Left hindlimb (tissue), 1 donor: ENCODE measurements around the gene AVPR1B.
"Not testable (repeated sequence)": the region's sequence is repeated elsewhere in the genome, so short reads cannot be mapped to it uniquely, and the experiment has no call there.

Source experiments
- DNase-seq: peaks from one replicate; pipeline ENCODE4 v3.0.0-alpha.2; 2018

The AVPR1B gene

GRCh38 chr1:206080026-206080820 is 37.0 kb downstream of the AVPR1B start:
- no peak for DNase-seq

DNA sequence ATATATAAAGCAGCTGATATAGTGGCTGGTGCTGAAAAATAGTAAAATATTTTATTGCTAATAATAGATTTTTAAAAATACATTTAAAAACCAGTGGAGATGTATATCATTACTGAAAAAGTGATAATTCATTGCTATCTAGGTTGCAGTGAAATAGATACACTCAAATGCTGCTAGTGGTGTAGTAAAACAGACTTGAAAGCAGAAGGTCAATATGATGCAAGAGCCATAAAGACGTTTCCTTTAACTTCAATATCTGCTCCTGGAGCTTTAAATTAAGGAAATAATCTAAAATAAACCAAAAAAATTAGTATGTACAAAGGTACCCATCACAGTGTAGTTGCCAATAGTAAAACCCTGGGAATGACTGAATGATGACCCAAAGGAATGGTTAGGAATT is 38.1 kb downstream of the AVPR1B start:
- DNase-seq: no peak

- DNase-seq: no peak
These were observed 41.1 kb downstream of the AVPR1B start for GRCh38 chr1:206075786-206076755.

- DNase-seq: no peak
These were observed 42.3 kb downstream of the AVPR1B start for GRCh38 chr1:206074839-206075238.

DNA sequence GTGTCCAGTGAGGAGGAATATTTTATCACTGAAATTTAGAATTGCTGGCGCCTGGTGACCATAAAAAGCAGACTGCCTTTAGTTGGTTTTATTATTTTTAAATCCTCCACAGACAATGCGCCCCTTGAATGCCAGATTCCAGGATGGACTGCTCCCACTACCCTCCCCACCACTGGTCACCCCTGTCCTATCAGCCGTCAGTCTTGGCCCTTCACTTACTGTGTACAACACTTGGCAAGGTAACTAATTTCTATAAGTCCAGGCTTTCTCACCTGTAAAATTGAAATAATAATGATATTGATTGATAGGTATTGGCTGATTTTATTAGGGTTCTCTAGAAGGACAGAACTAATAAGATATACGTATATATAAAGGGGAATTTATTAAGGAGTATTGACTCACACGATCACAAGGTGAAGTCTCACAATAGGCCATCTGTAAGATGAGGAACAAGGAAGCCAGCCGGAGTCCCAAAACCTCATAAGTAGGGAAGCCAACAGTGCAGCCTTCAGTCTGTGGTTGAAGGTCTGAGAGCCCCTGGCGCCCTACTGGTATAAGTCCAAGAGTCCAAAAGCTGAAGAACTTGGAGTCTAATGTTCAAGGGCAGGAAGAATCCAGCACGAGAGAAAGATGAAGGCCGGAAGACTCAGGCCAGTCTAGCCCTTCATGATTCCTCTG is 46.4 kb downstream of the AVPR1B start:
- DNase-seq: no peak

DNA sequence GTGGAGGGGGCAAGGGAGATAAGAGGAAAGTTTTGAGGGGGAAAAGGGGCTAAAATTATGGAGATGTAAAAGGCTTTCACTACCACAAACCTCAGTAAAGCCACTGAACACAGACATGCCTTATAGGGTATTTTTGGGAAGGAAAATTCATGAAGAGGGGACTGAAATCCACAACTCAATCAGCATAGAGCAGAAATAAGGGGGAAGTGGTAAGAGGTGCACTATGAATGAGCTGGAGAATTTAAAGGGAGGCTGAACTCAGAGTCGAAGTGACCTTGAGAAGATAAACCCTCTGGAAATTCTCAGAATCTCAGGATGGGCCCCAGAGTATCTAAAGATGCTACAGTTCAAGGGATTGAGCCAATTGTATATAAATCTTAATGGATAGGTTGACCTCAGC is 48.9 kb downstream of the AVPR1B start:
- no peak for DNase-seq

- DNase-seq: no peak
These were observed 49.5 kb downstream of the AVPR1B start for GRCh38 chr1:206067486-206068227.

DNA sequence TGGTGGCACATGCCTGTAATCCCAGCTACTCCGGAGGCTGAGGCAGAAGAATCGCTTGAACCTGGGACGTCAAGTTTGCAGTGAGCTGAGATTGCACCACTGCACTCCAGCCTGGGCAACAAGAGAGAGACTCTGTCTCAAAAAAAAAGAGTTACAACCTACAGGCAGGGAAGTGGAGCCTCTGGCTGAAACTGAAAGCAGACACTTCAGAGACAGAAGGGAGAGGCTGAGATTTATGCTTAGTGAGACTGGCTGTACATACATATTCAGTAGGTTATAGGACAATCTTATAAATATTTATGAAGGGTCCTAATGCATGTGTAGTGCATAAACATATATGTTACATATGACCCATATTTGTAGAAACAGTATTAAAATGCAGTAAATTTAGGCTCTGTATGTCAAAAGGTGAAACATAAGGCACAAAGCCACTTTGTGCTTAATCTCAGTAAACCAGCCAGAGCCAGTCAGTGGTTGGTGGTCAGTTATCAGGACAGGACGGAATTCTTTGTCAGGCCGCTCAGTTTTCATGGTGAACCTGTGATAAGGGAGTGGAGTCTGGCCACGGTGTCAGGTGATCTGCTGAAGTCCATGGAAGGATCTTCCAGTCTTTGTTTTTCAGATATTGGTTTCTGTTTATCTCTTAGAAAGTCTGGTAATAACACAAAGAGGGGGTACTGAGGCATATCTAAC is 50.6 kb downstream of the AVPR1B start:
- no peak for DNase-seq

DNA sequence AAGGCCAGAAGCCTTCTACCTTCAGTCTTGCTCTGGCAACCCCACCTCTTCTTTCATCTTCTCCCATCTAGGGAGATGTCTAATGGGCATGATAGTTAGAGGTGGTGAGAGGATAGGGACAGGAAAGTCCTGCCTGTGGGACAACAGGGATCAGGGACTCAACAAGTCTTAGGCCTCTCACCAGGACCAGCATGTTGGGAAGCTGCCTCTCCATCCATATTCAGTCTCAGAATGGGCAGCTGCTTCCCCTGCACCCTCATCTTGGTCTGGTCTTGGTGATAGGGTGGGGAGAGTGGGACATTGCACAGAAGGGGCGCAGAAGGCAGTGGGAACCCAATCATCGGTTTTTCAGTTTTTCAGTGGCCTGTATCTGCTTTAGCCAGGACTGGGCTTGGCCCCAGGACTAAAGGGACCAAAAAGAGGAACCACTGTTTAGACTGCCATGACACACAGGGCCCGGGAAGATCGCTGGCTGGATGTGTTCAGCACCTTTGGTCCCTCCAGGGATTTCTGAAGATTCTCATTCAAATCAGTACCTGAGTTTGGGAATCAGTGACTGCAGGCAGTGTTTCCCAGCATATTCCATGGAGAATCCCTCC is 51.5 kb downstream of the AVPR1B start:
- DNase-seq: no peak

GRCh38 chr1:206064501-206064900 is 52.7 kb downstream of the AVPR1B start:
- DNase-seq: not testable (repeated sequence)

DNA sequence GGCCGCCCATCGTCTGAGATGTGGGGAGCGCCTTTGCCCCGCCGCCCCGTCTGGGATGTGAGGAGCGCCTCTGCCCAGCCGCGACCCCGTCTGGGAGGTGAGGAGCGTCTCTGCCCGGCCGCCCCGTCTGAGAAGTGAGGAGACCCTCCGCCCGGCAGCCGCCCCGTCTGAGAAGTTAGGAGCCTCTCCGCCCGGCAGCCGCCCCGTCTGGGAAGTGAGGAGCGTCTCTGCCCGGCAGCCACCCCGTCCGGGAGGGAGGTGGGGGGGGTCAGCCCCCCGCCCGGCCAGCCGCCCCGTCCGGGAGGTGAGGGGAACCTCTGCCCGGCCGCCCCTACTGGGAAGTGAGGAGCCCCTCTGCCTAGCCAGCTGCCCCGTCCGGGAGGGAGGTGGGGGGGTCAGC is 53.2 kb downstream of the AVPR1B start:
- not testable (repeated sequence) for DNase-seq

- peak; percentile 41 for DNase-seq
These were observed 54.7 kb downstream of the AVPR1B start for GRCh38 chr1:206062464-206062863.

GRCh38 chr1:206060844-206061243 is 56.3 kb downstream of the AVPR1B start:
- DNase-seq: no peak
